GM12892 (cell line): Measurements from ENCODE around the gene SFMBT1.

ENCODE experiments used
- POLR2A ChIP-seq: IDR thresholded peaks from 2 replicates; pipeline ENCODE4 v1.6.1; 2011; ENCODE audit warnings: low read depth, low read length, control low read depth
- POLR2AphosphoS5 ChIP-seq: IDR thresholded peaks from 2 replicates; pipeline ENCODE4 v1.6.1; 2011; ENCODE audit warnings: low read depth, low read length, control low read depth
- TAF1 ChIP-seq: IDR thresholded peaks from 2 replicates; pipeline ENCODE4 v1.6.1; 2011; ENCODE audit warnings: low read depth, mild to moderate bottlenecking, control low read depth, low read length, borderline replicate concordance

DNA sequence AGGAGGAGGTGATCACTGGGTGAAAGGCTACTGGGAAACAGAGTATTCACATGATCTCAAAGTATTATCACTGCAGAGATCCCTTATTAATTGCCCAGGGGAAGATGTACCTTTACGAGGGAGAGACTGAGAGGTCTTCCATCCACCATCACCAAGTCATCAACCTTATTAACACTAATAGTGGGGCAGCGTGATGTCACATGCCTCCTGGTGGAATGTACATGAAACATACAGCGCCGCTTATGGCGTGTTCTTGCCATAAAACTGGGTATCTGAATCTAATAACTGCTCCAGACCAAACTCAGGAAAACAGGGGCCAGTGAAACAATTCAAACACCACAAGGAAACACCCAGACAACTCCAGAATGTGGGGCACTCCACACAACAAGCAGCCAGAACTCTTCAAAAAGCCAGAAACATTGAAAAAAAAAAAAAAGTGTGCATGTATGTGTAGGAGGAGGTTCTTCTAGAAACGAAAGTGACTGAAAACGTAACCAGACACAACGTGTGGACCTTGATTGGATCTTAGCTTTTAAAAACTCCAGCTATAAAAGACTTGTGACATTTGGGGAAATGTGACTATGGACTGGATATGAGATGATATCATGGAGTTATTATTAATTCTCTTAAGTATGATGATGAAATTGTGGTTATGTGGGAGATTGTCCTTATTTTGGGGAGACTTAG is 153.1 kb downstream of the SFMBT1 start:
- no peak for TF ChIP-seq POLR2A
- TF ChIP-seq TAF1: no peak
- TF ChIP-seq POLR2AphosphoS5: no peak
